K562 (cell line): ENCODE results near the gene USP46. TPM values are rescaled to one million over a fixed set of nuclear protein-coding genes. Genes with fewer than 3 reads are reported as not detected.

Experiments
- polyA plus RNA-seq, 8 experiments: library from polyadenylated mRNA; depleted of rRNA in 4 of 8; stranded (reverse) in 5 of 8; unstranded in 3 of 8; fragments of >200 nt; fragmentation: Nextera tagmentation in 2 of 8; fragmentation: Illumina TruSeq in 1 of 8; extraction: Ambion mirVana in 2 of 8; extraction: Trizol in 1 of 8; gene quantifications; 2 replicates each; pipeline versions ENCODE4 v1.2.1 to v1.2.3, GENCODE V29; 2011 to 2014; ENCODE audit warnings: inconsistent platforms in 1 of 8, missing spikeins in 1 of 8
- total RNA-seq, 7 experiments: library from RNA; depleted of rRNA in 6 of 7; stranded (reverse); fragments of >200 nt in 6 of 7; fragmentation: Illumina TruSeq in 2 of 7; extraction: Trizol in 2 of 7; gene quantifications; 2 replicates each; pipeline versions ENCODE4 v1.2.1 to v1.2.3, GENCODE V29; 2011 to 2021; ENCODE audit warnings: low replicate concordance in 1 of 7

Gene USP46
- total and polyA plus RNA-seq, 9 of the 15 experiments (the other 6 are each of a cell fraction or from before 2014, with no cell fraction given), result 3.0 to 11.7 (median 8.4) TPM

Other genes starting within 250 kb of the USP46 start
- gene ERVMER34-1, start 92.1 kb upstream of the USP46 start, total RNA-seq (2014; rRNA removed), result 0.18 and 0.24 TPM in 2 replicates
- 0.22 and 0.25 TPM in 2 replicates for gene ERVMER34-1, start 92.1 kb upstream of the USP46 start, total RNA-seq (2014; rRNA removed; fragmentation: Illumina TruSeq; extraction: Trizol)
- gene ERVMER34-1, start 92.1 kb upstream of the USP46 start, total RNA-seq (2015; rRNA removed; fragmentation: Illumina TruSeq; extraction: Trizol), result 0.15 and 0.25 TPM in 2 replicates
- gene ERVMER34-1, start 92.1 kb upstream of the USP46 start, total RNA-seq (2021), result 0.44 and 0.54 TPM in 2 replicates
- 0.57 TPM in 1 of 2 replicates, not detected in the other for gene ERVMER34-1, start 92.1 kb upstream of the USP46 start, polyA plus RNA-seq (2011; rRNA removed)
- gene ERVMER34-1, start 92.1 kb upstream of the USP46 start, polyA plus RNA-seq (2014; fragmentation: Illumina TruSeq; extraction: Trizol), result 0.39 and 0.40 TPM in 2 replicates
- gene ERVMER34-1, start 92.1 kb upstream of the USP46 start, polyA plus RNA-seq (2014; fragmentation: Nextera tagmentation; extraction: Ambion mirVana), result under 1 TPM; 0.04 to 0.32 TPM
- gene ERVMER34-1, start 92.1 kb upstream of the USP46 start, polyA plus RNA-seq (2014; rRNA removed), result 0.20 and 0.25 TPM in 2 replicates
- gene RASL11B, start 203.0 kb upstream of the USP46 start, total RNA-seq (2014; rRNA removed), result 0.49 and 1.5 TPM in 2 replicates
- gene RASL11B, start 203.0 kb upstream of the USP46 start, total RNA-seq (2014; rRNA removed; fragmentation: Illumina TruSeq; extraction: Trizol), result 0.51 and 0.80 TPM in 2 replicates
- 0.29 and 0.38 TPM in 2 replicates for gene RASL11B, start 203.0 kb upstream of the USP46 start, total RNA-seq (2015; rRNA removed; fragmentation: Illumina TruSeq; extraction: Trizol)
- gene RASL11B, start 203.0 kb upstream of the USP46 start, total RNA-seq (2021), result 0.53 and 0.56 TPM in 2 replicates
- 0.68 and 1.4 TPM in 2 replicates for gene RASL11B, start 203.0 kb upstream of the USP46 start, polyA plus RNA-seq (2011; rRNA removed)
- gene RASL11B, start 203.0 kb upstream of the USP46 start, polyA plus RNA-seq (2014; fragmentation: Illumina TruSeq; extraction: Trizol), result 0.47 and 0.56 TPM in 2 replicates
- under 1 TPM; 0.24 to 0.27 TPM for gene RASL11B, start 203.0 kb upstream of the USP46 start, polyA plus RNA-seq (2014; fragmentation: Nextera tagmentation; extraction: Ambion mirVana)
- gene RASL11B, start 203.0 kb upstream of the USP46 start, polyA plus RNA-seq (2014; rRNA removed), result 0.13 and 0.50 TPM in 2 replicates